Fibroblast of skin of back (primary cell): Measurements from ENCODE around the gene CAMK4.

Experiments used
- DNase-seq: peaks from one replicate; pipeline ENCODE4 v3.0.0-alpha.2; 2013

CAMK4 gene

GRCh38 chr5:111439473-111440075 is 215.4 kb downstream of the CAMK4 start:
- DNase-seq, result peak; percentile 70

DNA sequence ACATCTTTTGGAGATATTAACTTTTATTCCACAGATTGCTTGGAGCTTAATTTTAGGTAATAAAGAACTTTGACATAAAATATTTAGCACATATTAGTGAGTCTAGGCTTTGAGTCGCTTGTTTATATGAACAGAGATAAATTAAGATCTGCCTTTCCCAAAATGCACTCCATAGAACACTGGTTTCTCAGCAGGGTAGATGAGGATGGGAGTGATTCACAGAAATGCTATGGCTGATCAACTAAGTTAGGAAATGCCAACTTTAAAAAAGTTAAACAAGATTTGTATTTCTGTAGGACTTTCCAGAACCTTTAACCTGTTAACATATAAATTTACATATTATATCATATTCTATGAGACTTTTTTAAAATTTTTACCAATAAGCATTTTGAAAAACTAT is 222.9 kb downstream of the CAMK4 start:
- peak; percentile 31 for DNase-seq

DNA sequence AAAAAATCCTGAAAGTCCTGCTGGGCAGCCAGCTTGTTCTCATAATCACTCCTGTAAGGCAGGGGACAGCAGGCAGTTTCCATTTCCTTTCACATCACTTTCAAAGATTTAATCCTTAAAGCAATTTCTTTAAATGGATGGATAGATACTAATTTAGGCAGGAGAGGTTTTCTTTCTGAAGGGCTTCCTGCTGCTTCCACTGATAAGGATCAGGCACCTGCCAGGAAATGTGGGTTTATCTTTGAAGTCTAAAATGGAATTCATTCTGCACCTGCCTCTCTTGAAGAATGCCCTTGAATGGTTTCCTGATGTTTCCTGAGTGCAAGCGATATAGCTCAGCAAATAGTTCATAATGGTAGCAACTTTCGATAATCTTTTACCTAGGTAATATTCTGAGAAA is 223.6 kb downstream of the CAMK4 start:
- no peak for DNase-seq

DNA sequence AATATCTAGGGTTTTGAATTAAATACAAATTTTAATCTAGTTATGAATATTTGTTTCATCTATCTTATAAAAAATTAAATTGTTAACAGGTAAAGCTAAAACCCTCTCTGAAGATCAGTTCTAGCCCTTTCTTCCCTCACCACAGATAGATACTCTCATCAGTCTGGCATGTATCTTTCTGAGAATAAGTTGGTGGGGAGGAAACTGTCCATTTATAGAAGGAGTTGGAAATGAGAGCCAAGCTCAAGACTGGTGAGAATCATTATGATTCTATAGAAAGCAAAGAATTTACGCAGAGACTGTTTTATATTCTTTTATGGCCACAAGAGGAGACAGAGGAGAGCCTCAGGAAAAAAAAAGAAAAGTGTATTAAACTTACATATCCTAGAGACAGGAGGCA is 229.1 kb downstream of the CAMK4 start:
- peak; percentile 69 for DNase-seq

- DNase-seq, result peak; percentile 74
These were observed 229.6 kb downstream of the CAMK4 start for GRCh38 chr5:111453747-111454146.

DNA sequence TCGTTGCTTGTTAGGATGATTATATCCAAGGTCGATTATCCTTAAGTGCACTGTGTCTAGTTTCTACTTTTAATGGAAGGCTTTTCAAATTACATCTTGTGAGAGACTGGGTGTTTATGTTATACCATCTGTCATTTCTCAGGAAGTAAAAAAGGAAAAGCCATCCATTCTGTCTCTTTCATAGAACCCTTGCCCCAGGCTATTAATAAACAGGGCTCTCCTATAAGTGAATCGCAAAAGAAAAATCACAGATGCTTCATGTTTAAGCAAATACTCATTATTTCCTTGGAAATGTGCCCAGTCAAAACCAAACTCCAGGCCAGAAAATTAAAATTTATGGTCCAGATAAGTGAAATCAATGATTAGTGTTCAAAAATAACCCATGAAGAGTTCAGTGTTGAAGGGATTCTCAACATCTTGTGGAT is 230.0 kb downstream of the CAMK4 start:
- DNase-seq, result peak; percentile 33

- DNase-seq, result no peak
These were observed 230.6 kb downstream of the CAMK4 start for GRCh38 chr5:111454776-111455175.

- DNase-seq, result peak; percentile 44
These were observed 237.1 kb downstream of the CAMK4 start for GRCh38 chr5:111461255-111461671.

DNA sequence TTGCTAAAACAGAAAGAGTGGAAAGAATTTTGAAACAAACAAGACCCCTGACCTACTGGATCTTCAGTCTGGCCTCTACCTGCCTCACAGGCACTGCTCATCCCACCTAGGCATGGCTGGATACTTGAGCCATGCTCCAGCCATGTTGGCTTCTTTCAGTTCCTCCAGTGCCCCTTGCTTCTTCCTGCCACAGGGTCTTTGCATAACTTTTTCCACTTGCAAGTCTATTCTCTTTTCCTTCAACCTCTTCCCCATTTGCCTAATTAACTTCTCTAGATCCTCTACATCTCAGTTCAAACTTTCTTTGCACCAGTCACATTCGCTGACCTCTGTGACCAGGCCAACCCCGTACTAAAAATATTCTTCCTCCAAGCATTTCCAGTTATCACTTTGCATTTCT is 237.8 kb downstream of the CAMK4 start:
- no peak for DNase-seq

DNA sequence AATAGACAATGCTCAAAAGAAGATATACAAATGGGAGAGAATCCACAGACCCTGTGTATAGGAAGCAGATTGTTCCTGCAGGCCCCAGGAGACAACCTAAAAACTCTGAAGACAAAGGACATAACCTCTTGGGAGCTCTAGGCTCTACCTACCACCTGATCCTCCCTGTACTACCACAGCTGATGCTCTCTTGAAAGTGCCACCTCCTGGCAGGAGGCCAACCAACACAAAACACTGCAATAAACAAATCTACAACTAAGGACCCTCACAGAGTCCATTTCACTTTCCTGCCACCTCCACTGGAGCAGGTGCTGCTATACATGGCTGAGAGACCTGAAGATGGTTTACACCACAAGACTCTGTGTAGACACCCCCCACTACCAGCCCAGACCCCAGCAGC is 239.1 kb downstream of the CAMK4 start:
- no peak for DNase-seq

DNA sequence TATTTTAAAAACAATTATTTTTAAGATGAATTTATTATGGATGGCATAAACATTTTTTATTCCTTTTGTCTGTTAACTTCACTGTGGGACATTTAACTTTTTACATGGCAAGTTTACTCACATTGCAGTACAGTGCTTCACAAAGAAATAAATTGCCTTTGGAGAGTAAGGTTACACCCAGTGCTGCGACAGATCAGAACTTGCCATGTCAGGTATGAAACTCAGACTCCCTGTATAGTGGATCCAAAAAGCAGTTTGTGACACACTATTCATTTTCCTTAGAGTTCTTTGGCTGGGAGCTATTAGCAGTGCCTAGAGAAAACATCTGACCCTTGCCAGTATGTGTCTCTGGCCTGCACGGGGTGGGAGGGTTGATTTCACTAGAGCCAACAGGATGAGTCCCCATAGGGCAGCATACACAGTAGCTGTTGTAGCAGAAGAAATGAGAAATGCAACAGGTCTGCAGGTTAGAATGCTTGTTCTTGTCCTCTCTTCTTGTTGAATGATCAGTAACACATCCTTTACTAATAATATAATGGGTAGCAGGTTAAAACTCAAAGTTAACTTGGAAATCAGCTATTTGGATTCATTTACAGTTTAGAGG is 245.2 kb downstream of the CAMK4 start:
- DNase-seq, result no peak

- no peak for DNase-seq
These were observed 245.7 kb downstream of the CAMK4 start for GRCh38 chr5:111469903-111470302.

GRCh38 chr5:111472096-111472495 is 247.9 kb downstream of the CAMK4 start:
- DNase-seq, result no peak

- DNase-seq, result no peak
These were observed 248.4 kb downstream of the CAMK4 start for GRCh38 chr5:111472579-111472978.

DNA sequence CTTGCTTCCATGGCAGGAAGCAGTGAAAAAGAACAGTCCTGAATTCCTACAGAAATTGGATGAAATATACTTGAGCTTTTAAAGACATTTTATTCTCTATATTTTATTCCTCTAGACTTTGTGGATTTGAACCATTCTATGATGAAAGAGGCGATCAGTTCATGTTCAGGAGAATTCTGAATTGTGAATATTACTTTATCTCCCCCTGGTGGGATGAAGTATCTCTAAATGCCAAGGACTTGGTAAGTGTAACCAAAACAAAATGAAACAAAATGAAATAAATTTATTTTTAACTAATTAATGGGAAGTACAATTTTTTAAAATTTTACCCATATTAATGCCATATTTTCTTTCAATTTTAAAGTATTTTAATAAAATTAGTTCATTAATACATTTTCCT is 254.1 kb downstream of the CAMK4 start:
- no peak for DNase-seq

- no peak for DNase-seq
These were observed 254.7 kb downstream of the CAMK4 start for GRCh38 chr5:111478898-111479297.

DNA sequence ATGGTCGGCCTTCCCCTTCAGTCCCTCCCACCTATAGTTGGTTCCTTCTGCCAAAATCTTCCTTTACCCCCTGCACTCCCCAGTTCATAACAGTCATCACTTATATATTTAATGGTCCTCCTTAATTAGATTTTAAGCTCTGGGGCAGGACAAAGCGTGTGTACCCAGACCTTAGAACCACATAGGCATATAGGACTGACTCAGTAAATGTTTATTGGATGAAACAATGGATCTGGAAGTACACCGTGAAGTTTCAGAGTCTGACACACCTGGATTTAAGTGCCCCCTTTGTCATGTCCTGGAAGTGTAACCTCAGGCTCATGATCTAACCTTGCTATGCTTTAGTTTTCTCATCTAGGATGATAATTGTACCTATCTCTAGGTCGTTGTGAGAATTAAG is 256.2 kb downstream of the CAMK4 start:
- no peak for DNase-seq

DNA sequence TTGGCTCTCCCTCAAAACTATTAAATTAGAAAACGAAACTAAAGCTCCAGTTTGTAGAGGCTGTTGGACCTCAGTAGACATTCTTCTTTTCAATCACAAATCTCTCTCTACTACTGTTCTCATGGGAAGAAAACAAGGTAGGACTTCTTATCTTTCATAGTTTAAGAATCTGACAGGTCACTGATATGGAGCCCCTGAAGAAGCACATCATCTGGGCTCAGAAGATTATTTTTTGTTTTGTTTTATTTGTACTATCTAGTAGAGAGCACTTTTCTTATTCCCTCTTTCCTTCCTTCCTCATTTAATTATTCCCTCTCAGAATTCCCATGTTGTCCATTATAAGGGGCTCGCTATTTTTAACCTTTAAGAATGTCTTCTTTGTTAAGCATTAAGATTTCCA is 261.9 kb downstream of the CAMK4 start:
- no peak for DNase-seq

GRCh38 chr5:111486926-111487325 is 262.7 kb downstream of the CAMK4 start:
- DNase-seq, result no peak

- DNase-seq, result no peak
These were observed 264.2 kb downstream of the CAMK4 start for GRCh38 chr5:111488353-111488752.

DNA sequence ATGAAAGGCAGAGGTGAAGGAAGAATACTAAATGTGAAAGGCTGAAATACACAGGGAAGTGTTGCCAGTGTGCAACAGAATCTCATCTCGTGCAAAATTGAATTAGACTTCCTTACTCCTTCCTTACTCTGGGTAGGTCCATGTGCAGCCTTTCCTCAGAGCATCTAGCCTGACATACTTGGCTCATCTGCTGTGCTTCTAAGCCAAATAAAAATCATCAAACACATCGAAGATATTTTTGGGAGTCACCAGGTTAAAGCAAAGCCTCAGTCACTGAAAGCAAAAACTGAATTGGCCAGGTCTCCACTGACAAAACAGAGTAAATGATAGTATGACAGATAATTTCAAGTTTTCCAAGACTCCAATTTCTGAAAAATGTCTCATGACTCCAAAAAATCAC is 268.8 kb downstream of the CAMK4 start:
- no peak for DNase-seq

DNA sequence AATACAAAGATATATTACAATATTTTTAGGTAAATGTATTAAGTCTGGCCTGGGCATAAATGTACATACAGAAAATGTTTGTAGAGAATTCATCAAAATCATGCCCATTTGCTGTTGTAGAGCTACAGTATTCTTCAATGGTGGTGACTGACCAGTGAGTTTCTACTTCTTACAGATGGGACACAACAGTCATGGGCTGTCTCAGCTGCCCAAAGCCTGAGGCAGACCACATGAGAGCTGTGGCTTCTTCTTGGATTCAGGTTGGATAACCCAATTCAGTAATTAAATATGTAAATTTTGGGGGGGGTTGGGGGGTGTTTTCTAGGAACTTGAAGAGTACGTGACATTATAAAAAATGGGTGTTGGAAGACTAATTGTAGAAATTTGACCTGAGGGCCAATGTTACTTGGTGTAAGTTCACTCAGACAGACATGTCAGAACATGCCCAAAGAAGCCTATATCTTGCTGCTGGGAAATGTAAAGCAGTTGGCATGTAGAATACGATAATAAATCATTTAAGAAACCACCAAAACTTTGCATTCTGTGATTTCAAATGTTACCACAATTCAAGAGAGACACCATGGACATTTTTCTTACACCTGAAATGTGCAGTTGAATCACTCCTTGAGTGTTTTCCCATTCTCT is 270.3 kb downstream of the CAMK4 start:
- DNase-seq, result no peak

DNA sequence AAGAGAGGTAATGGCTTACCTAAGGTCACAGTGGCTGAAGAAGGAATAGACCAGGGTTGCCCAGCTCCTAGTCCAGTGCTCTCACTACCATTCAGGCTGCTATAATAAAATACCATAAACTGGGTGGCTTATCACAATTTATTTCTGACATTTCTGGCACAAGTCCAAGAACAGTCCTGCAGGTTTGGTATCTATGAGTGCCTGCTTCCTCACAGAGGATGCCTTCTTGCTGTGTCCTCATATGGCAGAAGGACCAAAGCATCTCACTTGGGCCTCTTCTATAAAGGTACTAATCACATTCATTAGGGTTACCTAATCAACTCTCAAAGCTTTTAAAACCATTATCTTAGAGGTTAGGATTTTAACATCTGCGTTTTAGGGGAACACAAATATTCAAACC is 271.0 kb downstream of the CAMK4 start:
- no peak for DNase-seq

- no peak for DNase-seq
These were observed 274.2 kb downstream of the CAMK4 start for GRCh38 chr5:111498346-111498745.
